ENCODE results near the gene ZDHHC7.

DNA sequence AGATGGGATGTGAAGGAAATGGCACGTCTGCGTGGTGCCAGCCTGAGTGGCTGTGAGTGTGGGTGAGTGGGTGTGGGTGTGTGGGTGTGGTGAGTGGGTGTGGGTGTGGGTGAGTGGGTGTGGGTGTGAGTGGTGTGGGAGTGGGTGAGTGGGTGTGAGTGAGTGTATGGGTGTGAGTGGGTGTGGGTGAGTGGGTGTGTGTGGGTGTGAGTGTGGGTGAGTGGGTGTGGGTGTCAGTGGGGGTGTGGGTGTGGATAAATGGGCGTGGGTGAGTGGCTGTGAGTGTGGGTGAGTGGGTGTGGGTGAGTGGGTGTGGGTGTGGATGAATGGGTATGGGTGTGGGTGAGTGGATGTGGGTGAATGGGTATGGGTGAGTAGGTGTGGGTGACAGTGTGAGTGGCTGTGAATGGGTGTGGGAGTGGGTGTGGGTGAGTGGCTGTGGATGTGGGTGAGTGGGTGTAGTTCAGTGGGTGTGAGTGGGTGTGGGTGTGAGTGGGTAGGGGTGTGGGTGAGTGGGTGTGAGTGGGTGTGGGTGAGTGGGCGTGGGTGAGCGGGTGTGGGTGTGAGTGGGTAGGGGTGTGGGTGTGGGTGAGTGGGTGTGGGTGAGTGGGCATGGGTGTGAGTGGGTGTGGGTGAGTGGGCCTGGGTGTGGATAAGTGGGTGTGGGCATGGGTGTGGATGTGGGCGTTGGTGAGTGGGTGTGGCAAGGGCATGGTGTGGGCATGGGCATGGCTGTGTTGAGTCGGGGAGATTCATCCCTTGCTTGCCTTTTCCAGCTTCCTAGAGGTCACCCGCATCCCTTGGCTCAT, 80.8 kb downstream of the ZDHHC7 start:
- TF ChIP-seq, protein P1, sequence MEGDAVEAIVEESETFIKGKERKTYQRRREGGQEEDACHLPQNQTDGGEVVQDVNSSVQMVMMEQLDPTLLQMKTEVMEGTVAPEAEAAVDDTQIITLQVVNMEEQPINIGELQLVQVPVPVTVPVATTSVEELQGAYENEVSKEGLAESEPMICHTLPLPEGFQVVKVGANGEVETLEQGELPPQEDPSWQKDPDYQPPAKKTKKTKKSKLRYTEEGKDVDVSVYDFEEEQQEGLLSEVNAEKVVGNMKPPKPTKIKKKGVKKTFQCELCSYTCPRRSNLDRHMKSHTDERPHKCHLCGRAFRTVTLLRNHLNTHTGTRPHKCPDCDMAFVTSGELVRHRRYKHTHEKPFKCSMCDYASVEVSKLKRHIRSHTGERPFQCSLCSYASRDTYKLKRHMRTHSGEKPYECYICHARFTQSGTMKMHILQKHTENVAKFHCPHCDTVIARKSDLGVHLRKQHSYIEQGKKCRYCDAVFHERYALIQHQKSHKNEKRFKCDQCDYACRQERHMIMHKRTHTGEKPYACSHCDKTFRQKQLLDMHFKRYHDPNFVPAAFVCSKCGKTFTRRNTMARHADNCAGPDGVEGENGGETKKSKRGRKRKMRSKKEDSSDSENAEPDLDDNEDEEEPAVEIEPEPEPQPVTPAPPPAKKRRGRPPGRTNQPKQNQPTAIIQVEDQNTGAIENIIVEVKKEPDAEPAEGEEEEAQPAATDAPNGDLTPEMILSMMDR (IDR thresholded peaks at IDR 0.05): no peak
- TF ChIP-seq POLR2A (IDR thresholded peaks at IDR 0.05) (no peak), POLR2AphosphoS5 (IDR thresholded peaks at IDR 0.05) (no peak), EP300 (IDR thresholded peaks at IDR 0.05) (no peak)

Data from suprapubic skin (tissue), 4 donors.